Epithelial cell of alveolus of lung (primary cell): Measurements from ENCODE around the gene CELF5. TPM values are rescaled to one million over a fixed set of nuclear protein-coding genes. Genes with fewer than 3 reads are reported as not detected.

ENCODE experiments used
- total RNA-seq: library from RNA; depleted of rRNA; stranded (reverse); fragments of >200 nt; gene quantifications from 2 replicates; pipeline ENCODE4 v1.2.1, GENCODE V29; 2015

Gene CELF5
- total RNA-seq = not detected in 2 replicates

GRCh38 chr19:3224346-3225168 lies at the start of gene CELF5:
Gene CELF5, plus strand, starts transcription at chr19:3224661. Its CDS starts 79 bp downstream, at chr19:3224740.

GRCh38 chr19:3178377-3178972 lies 46.0 kb upstream of the CELF5 start, which contains the start of gene S1PR4:
Gene S1PR4, plus strand, starts transcription at chr19:3178769. Its CDS starts 24 bp downstream, at chr19:3178793.

GRCh38 chr19:3185461-3186159 lies 38.9 kb upstream of the CELF5 start, which contains the start of gene NCLN:
Gene NCLN, plus strand, starts transcription at chr19:3185930. Its CDS starts 101 bp downstream, at chr19:3186031.

Other genes with a start within 250 kb of the CELF5 start
- gene TLE6, start 247.1 kb upstream of the CELF5 start, total RNA-seq = 1.2 and 8.9 TPM in 2 replicates
- 3.9 and 29.4 TPM in 2 replicates for gene TLE2, start 195.4 kb upstream of the CELF5 start, total RNA-seq
- gene TLE5, start 162.2 kb upstream of the CELF5 start, total RNA-seq = 391 and 417 TPM in 2 replicates
- 48.5 and 66.3 TPM in 2 replicates for gene GNA11, start 130.3 kb upstream of the CELF5 start, total RNA-seq
- gene GNA15, start 88.6 kb upstream of the CELF5 start, total RNA-seq = 3.4 TPM in 1 of 2 replicates, not detected in the other
- not detected in 2 replicates for gene S1PR4, start 45.9 kb upstream of the CELF5 start, total RNA-seq
- gene NCLN, start 38.7 kb upstream of the CELF5 start, total RNA-seq = 56.9 and 90.5 TPM in 2 replicates
- gene NFIC, start 141.9 kb downstream of the CELF5 start, total RNA-seq = 50.4 and 127 TPM in 2 replicates